ENCODE data around the gene MAGI2. TPM values are rescaled to one million over a fixed set of nuclear protein-coding genes. Genes with fewer than 3 reads are reported as not detected.
A peak's percentile ranks its signal among the peaks of the same experiment; 100 is the strongest.

The MAGI2 gene
- total and polyA plus RNA-seq, 2 experiments from 2014 or later: 10.4 to 26.4 TPM

DNA sequence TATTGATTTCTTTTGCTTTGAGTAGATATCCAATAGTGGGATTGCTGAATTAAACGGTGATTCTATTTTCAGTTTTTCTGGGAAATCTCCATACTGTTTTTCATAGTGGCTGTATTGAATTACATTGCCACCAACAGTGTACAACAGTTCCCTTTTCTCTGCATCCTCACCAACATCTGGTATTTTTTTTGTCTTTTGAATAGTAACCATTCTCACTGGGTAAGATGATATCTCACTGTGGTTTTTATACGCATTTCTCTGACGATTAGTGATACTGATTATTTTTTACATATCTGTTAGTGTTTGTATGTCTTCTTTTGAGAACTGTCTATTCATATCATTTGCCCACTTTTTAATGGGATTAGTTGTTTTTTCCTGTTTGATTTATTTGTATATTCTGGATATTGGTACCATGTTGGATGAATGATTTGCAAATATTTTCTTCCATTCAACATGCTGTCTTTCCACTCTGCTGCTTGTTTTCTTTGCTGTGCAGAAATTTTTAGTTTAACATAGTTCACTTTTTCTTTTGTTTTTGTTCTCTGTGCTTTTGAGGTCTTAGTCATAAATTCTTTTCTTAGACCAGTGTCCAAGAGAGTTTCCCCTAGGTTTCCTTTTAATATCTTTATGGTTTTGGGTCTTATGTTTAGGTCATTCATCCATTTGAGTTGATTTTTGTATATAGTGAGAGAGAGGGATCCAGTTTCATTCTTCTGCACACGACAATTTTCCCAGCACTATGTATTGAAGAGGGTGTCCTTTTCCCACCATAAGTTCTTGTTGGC is 1070.2 kb downstream of the MAGI2 start:
- Histone ChIP-seq H3K27me3 (ENCODE audit: insufficient read depth) (no peaks in the 10 kb centered on the region), H3K9me2 (ENCODE audit: insufficient read depth) (no peaks in the 10 kb centered on the region), H3K4me3 (no peak overlapping the region), H2AFZ (no peak overlapping the region), H3F3A (replicated peaks; ENCODE audit: low read depth) (no peaks in the 10 kb centered on the region), H3K79me2 (replicated peaks; ENCODE audit: insufficient read depth) (no peaks in the 10 kb centered on the region), H4K20me1 (replicated peaks; ENCODE audit: insufficient read depth) (no peaks in the 10 kb centered on the region), H3K36me3 (ENCODE audit: insufficient read depth) (no peaks in the 10 kb centered on the region), H3K4me2 (no peak overlapping the region), H3K4me1 (ENCODE audit: insufficient read depth) (peaks cover 8% of the 10 kb centered on the region), H3K27ac (ENCODE audit: low read depth) (no peak overlapping the region)
- Mint-ChIP-seq H3K4me3 (no peak overlapping the region), H3K4me1 (peaks cover 13% of the 10 kb centered on the region; the same call in 2 of the 3 replicates), H3K27me3 (ENCODE audit: insufficient read depth, low read depth, poor library complexity) (no peaks in the 10 kb centered on the region), H3K27ac (0 out of 2 replicates have a peak overlapping the region, but pooled peaks have one; percentile 7), H3K9me3 (no peaks in the 10 kb centered on the region), H3K36me3 (ENCODE audit: low read depth) (no peaks in the 10 kb centered on the region)
- no peak for ATAC-seq
- no peak for DNase-seq (ENCODE audit: low spot score)
- TF ChIP-seq EZH2 (IDR thresholded peaks at IDR 0.05; ENCODE audit: low read depth, unreplicated experiment): no peak
- TF ChIP-seq REST (IDR thresholded peaks at IDR 0.05; ENCODE audit: unreplicated experiment): no peak
- TF ChIP-seq ZNF331 (CRISPR knock-in tag; IDR thresholded peaks at IDR 0.05; ENCODE audit: low read depth): no peak
- TF ChIP-seq EZH2phosphoT487 (IDR thresholded peaks at IDR 0.05; ENCODE audit: unreplicated experiment): no peak
- no peak for TF ChIP-seq POLR2AphosphoS5 (IDR thresholded peaks at IDR 0.05; ENCODE audit: low read depth)
- TF ChIP-seq ZNF114 (CRISPR knock-in tag; IDR thresholded peaks at IDR 0.05): no peak
- TF ChIP-seq, protein P1, sequence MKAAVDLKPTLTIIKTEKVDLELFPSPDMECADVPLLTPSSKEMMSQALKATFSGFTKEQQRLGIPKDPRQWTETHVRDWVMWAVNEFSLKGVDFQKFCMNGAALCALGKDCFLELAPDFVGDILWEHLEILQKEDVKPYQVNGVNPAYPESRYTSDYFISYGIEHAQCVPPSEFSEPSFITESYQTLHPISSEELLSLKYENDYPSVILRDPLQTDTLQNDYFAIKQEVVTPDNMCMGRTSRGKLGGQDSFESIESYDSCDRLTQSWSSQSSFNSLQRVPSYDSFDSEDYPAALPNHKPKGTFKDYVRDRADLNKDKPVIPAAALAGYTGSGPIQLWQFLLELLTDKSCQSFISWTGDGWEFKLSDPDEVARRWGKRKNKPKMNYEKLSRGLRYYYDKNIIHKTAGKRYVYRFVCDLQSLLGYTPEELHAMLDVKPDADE (IDR thresholded peaks at IDR 0.05): no peak
- TF ChIP-seq, protein P2, sequence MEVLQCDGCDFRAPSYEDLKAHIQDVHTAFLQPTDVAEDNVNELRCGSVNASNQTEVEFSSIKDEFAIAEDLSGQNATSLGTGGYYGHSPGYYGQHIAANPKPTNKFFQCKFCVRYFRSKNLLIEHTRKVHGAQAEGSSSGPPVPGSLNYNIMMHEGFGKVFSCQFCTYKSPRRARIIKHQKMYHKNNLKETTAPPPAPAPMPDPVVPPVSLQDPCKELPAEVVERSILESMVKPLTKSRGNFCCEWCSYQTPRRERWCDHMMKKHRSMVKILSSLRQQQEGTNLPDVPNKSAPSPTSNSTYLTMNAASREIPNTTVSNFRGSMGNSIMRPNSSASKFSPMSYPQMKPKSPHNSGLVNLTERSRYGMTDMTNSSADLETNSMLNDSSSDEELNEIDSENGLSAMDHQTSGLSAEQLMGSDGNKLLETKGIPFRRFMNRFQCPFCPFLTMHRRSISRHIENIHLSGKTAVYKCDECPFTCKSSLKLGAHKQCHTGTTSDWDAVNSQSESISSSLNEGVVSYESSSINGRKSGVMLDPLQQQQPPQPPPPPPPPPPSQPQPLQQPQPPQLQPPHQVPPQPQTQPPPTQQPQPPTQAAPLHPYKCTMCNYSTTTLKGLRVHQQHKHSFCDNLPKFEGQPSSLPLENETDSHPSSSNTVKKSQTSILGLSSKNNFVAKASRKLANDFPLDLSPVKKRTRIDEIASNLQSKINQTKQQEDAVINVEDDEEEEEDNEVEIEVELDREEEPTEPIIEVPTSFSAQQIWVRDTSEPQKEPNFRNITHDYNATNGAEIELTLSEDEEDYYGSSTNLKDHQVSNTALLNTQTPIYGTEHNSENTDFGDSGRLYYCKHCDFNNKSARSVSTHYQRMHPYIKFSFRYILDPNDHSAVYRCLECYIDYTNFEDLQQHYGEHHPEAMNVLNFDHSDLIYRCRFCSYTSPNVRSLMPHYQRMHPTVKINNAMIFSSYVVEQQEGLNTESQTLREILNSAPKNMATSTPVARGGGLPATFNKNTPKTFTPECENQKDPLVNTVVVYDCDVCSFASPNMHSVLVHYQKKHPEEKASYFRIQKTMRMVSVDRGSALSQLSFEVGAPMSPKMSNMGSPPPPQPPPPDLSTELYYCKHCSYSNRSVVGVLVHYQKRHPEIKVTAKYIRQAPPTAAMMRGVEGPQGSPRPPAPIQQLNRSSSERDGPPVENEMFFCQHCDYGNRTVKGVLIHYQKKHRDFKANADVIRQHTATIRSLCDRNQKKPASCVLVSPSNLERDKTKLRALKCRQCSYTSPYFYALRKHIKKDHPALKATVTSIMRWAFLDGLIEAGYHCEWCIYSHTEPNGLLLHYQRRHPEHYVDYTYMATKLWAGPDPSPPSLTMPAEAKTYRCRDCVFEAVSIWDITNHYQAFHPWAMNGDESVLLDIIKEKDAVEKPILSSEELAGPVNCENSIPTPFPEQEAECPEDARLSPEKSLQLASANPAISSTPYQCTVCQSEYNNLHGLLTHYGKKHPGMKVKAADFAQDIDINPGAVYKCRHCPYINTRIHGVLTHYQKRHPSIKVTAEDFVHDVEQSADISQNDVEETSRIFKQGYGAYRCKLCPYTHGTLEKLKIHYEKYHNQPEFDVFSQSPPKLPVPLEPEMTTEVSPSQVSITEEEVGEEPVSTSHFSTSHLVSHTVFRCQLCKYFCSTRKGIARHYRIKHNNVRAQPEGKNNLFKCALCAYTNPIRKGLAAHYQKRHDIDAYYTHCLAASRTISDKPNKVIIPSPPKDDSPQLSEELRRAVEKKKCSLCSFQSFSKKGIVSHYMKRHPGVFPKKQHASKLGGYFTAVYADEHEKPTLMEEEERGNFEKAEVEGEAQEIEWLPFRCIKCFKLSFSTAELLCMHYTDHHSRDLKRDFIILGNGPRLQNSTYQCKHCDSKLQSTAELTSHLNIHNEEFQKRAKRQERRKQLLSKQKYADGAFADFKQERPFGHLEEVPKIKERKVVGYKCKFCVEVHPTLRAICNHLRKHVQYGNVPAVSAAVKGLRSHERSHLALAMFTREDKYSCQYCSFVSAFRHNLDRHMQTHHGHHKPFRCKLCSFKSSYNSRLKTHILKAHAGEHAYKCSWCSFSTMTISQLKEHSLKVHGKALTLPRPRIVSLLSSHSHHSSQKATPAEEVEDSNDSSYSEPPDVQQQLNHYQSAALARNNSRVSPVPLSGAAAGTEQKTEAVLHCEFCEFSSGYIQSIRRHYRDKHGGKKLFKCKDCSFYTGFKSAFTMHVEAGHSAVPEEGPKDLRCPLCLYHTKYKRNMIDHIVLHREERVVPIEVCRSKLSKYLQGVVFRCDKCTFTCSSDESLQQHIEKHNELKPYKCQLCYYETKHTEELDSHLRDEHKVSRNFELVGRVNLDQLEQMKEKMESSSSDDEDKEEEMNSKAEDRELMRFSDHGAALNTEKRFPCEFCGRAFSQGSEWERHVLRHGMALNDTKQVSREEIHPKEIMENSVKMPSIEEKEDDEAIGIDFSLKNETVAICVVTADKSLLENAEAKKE (CRISPR knock-in tag; IDR thresholded peaks at IDR 0.05): no peak
- TF ChIP-seq STAT1 (IDR thresholded peaks at IDR 0.05; ENCODE audit: unreplicated experiment): no peak
- no peak for TF ChIP-seq JUNB (IDR thresholded peaks at IDR 0.05; ENCODE audit: unreplicated experiment)
- TF ChIP-seq NANOG (IDR thresholded peaks at IDR 0.05; ENCODE audit: borderline replicate concordance): no peak
